Adrenal gland (tissue), 5 donors: ENCODE data around the gene RAMP3.

ENCODE experiments used
- POLR2A ChIP-seq, 2 donors: fragments of 450-650 bp; IDR thresholded peaks; one replicate each; pipeline ENCODE4 v1.6.1; 2017; ENCODE audit warnings: antibody characterized with exemption in 2 of 2, mild to moderate bottlenecking in 2 of 2, moderate library complexity in 1 of 2
- TF ChIP-seq, protein P1 (sequence below), 6 experiments: fragments of 450-650 bp in 4 of 6; fragments of 200-600 bp in 2 of 6; sonication (generic) in 1 of 6; IDR thresholded peaks; 1 replicate in 5 of 6; 2 replicates in 1 of 6; pipeline versions ENCODE4 v1.5.1 to v1.8.0; 2016 to 2021; ENCODE audit warnings: antibody characterized with exemption in 6 of 6, mild to moderate bottlenecking in 2 of 6, moderate library complexity in 1 of 6
- donor health status: DM: no; HTN: no; CAD: no.

DNA sequence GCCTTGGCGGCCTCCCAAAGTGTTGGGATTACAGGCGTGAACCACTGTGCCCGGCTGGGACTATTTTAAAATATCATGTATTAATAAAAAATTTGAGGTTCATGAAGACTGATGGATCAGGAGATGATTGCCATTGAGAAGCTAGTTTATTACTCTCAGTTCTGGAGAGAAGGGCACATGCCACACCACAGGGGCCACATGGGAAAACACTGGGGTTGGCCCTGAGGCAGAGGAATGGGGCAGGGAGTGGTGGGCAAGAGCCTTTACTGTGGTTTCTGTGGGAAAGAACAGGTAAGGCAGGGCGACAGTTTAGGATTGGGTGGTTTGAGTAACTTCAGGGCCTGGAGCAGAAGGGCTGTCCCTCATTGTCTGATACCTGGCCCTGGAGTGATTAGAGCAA, 39.3 kb upstream of the RAMP3 start:
- TF ChIP-seq, protein P1, sequence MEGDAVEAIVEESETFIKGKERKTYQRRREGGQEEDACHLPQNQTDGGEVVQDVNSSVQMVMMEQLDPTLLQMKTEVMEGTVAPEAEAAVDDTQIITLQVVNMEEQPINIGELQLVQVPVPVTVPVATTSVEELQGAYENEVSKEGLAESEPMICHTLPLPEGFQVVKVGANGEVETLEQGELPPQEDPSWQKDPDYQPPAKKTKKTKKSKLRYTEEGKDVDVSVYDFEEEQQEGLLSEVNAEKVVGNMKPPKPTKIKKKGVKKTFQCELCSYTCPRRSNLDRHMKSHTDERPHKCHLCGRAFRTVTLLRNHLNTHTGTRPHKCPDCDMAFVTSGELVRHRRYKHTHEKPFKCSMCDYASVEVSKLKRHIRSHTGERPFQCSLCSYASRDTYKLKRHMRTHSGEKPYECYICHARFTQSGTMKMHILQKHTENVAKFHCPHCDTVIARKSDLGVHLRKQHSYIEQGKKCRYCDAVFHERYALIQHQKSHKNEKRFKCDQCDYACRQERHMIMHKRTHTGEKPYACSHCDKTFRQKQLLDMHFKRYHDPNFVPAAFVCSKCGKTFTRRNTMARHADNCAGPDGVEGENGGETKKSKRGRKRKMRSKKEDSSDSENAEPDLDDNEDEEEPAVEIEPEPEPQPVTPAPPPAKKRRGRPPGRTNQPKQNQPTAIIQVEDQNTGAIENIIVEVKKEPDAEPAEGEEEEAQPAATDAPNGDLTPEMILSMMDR (IDR thresholded peaks at IDR 0.05): no peak
- no peak for TF ChIP-seq POLR2A (IDR thresholded peaks at IDR 0.05)
